ENCODE data around the gene HOXD8.

DNA sequence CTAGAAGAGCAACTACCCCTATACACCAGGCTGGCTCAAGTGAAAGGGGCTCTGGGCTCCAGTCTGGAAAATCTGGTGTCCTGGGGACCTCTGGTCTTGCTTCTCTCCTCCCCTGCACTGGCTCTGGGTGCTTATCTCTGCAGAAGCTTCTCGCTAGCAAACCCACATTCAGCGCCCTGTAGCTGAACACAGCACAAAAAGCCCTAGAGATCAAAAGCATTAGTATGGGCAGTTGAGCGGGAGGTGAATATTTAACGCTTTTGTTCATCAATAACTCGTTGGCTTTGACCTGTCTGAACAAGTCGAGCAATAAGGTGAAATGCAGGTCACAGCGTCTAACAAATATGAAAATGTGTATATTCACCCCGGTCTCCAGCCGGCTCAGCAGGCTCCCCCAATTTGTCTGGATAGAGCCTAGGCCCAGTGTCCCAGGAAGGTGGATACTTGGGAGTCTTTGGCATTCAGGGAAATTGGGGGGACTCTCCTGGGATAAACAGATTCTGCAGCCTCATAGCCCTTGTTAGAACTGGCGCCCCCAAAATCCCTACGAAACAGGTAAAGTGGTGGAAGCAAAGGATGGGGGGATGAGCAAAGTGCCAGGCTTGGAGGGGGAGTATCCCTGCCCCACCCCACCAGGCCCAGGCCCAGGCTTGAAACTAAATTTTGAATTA lies 19.4 kb downstream of the HOXD8 start:
- no peak for TF ChIP-seq POLR2AphosphoS5 (IDR thresholded peaks at IDR 0.05; ENCODE audit: low read depth, low read length)
- TF ChIP-seq, protein P1, sequence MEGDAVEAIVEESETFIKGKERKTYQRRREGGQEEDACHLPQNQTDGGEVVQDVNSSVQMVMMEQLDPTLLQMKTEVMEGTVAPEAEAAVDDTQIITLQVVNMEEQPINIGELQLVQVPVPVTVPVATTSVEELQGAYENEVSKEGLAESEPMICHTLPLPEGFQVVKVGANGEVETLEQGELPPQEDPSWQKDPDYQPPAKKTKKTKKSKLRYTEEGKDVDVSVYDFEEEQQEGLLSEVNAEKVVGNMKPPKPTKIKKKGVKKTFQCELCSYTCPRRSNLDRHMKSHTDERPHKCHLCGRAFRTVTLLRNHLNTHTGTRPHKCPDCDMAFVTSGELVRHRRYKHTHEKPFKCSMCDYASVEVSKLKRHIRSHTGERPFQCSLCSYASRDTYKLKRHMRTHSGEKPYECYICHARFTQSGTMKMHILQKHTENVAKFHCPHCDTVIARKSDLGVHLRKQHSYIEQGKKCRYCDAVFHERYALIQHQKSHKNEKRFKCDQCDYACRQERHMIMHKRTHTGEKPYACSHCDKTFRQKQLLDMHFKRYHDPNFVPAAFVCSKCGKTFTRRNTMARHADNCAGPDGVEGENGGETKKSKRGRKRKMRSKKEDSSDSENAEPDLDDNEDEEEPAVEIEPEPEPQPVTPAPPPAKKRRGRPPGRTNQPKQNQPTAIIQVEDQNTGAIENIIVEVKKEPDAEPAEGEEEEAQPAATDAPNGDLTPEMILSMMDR (IDR thresholded peaks at IDR 0.05), result no peak
